A549 (cell line): ENCODE measurements around the gene KCNQ1OT1. TPM values are rescaled to one million over a fixed set of nuclear protein-coding genes. Genes with fewer than 3 reads are reported as not detected.
A peak's percentile ranks its signal among the peaks of the same experiment; 100 is the strongest.

Experiments used
- ATAC-seq, 2 experiments: fragments of 200-7000 bp in 1 of 2; fragments of >200 bp in 1 of 2; cut with Nextera tagmentation in 1 of 2; cut with Tn5 transposase in 1 of 2; 3 replicates each; pipeline versions ENCODE4 v1.8.0 to v1.9.1; 2018 to 2020; ENCODE audit warnings: mild to moderate bottlenecking in 1 of 2, moderate library complexity in 1 of 2
- CTCF ChIA-PET: fragments of 300-600 bp; sonication (Branson Sonifier 250); formaldehyde crosslinking; extraction: SDS; loops from one replicate; lab custom pipeline; 2021; ENCODE audit warnings: antibody characterized with exemption, inconsistent platforms; lab: Yijun Ruan, JAX
- POLR2A ChIA-PET: fragments of 350-600 bp; formaldehyde crosslinking; extraction: SDS; loops from one replicate; lab custom pipeline; 2021; ENCODE audit warnings: antibody characterized with exemption, inconsistent platforms; lab: Yijun Ruan, JAX
- DNase-seq, 2 experiments: peaks; one replicate each; pipeline versions ENCODE4 v3.0.0 to v3.0.0-alpha.2; 2011 to 2016; ENCODE audit warnings: low read depth in 1 of 2, low spot score in 1 of 2
- FAIRE-seq: peaks from 2 replicates; lab custom pipeline; 2011; peaks lifted over from hg19 to GRCh38; lab: Jason Lieb, UNC
- H3K27ac ChIP-seq, 2 experiments: fragments of >200 bp; sonication (Bioruptor Twin); formaldehyde crosslinking; 3 replicates each; pipeline ENCODE4 v1.5.1; 2016 to 2017
- H3K4me1 ChIP-seq: fragments of >200 bp; sonication (Bioruptor Twin); formaldehyde crosslinking; 3 replicates; pipeline ENCODE4 v1.6.1; 2016
- H3K4me2 ChIP-seq: fragments of >200 bp; sonication (Bioruptor Twin); formaldehyde crosslinking; 3 replicates; pipeline ENCODE4 v1.6.1; 2016
- H3K4me3 ChIP-seq: fragments of >200 bp; sonication (Bioruptor Twin); formaldehyde crosslinking; 3 replicates; pipeline ENCODE4 v1.5.1; 2016
- H3K9me3 ChIP-seq: fragments of >200 bp; sonication (Bioruptor Twin); formaldehyde crosslinking; 3 replicates; pipeline ENCODE4 v1.6.1; 2016
- BHLHE40 ChIP-seq: IDR thresholded peaks from 2 replicates; pipeline ENCODE4 v1.6.1; 2012; ENCODE audit warnings: low read depth, low read length, inconsistent platforms
- CBX2 ChIP-seq: fragments of 200-600 bp; sonication (generic); IDR thresholded peaks from 2 replicates; pipeline ENCODE4 v1.6.1; 2016; ENCODE audit warnings: low read depth, mild to moderate bottlenecking, borderline replicate concordance
- CBX8 ChIP-seq: fragments of 200-600 bp; sonication (generic); IDR thresholded peaks from 2 replicates; pipeline ENCODE4 v1.6.1; 2016
- CHD4 ChIP-seq: fragments of 200-600 bp; sonication (generic); IDR thresholded peaks from 2 replicates; pipeline ENCODE4 v1.6.1; 2016; ENCODE audit warnings: antibody characterized with exemption, mild to moderate bottlenecking, borderline replicate concordance
- ESRRA ChIP-seq: fragments of 150-350 bp; IDR thresholded peaks from 2 replicates; pipeline ENCODE4 v1.6.1; 2014; ENCODE audit warnings: mild to moderate bottlenecking, low read length, borderline replicate concordance
- GATA3 ChIP-seq: IDR thresholded peaks from 2 replicates; pipeline ENCODE4 v1.6.1; 2012; ENCODE audit warnings: borderline replicate concordance
- HDAC2 ChIP-seq: fragments of 200-600 bp; sonication (generic); IDR thresholded peaks from 2 replicates; pipeline ENCODE4 v1.6.1; 2016
- HEYL ChIP-seq: fragments of 250-450 bp; sonication (Bioruptor Pico); IDR thresholded peaks from 2 replicates; pipeline ENCODE4 v1.8.0; 2021; ENCODE audit warnings: mild to moderate bottlenecking, moderate library complexity
- KDM1A ChIP-seq: fragments of 200-600 bp; sonication (generic); IDR thresholded peaks from 2 replicates; pipeline ENCODE4 v1.6.1; 2016; ENCODE audit warnings: low read depth, mild to moderate bottlenecking
- MAZ ChIP-seq: fragments of 150-350 bp; IDR thresholded peaks from 2 replicates; pipeline ENCODE4 v1.6.1; 2014; ENCODE audit warnings: antibody characterized with exemption, low read depth, low read length, borderline replicate concordance
- MYC ChIP-seq: IDR thresholded peaks from 2 replicates; pipeline ENCODE4 v1.6.1; 2012; ENCODE audit warnings: mild to moderate bottlenecking, inconsistent platforms, low read length, improper control_type of control experiment, borderline replicate concordance
- POLR2A ChIP-seq: IDR thresholded peaks from 2 replicates; pipeline ENCODE4 v1.6.1; 2012; ENCODE audit warnings: mild to moderate bottlenecking, low read length
- RARB ChIP-seq: fragments of 250-450 bp; sonication (Bioruptor Pico); IDR thresholded peaks from 2 replicates; pipeline ENCODE4 v1.8.0; 2021; ENCODE audit warnings: mild to moderate bottlenecking, moderate library complexity
- RCOR1 ChIP-seq: fragments of 150-350 bp; IDR thresholded peaks from 2 replicates; pipeline ENCODE4 v1.6.1; 2014; ENCODE audit warnings: antibody characterized with exemption, low read length, low read depth
- SREBF2 ChIP-seq: fragments of 450-650 bp; IDR thresholded peaks from 2 replicates; pipeline ENCODE4 v1.6.1; 2014; ENCODE audit warnings: mild to moderate bottlenecking, moderate library complexity
- TP53 ChIP-seq: fragments of 250-450 bp; sonication (Bioruptor Pico); IDR thresholded peaks from 2 replicates; pipeline ENCODE4 v1.5.0; 2021; ENCODE audit warnings: mild to moderate bottlenecking, moderate library complexity
- ZNF302 ChIP-seq: fragments of 250-450 bp; sonication (Bioruptor Pico); IDR thresholded peaks from 2 replicates; pipeline ENCODE4 v1.9.0; 2021; ENCODE audit warnings: inconsistent platforms, mild to moderate bottlenecking, moderate library complexity
- ZSCAN20 ChIP-seq: fragments of 250-450 bp; sonication (Bioruptor Pico); IDR thresholded peaks from 2 replicates; pipeline ENCODE4 v1.8.0; 2022; ENCODE audit warnings: mild to moderate bottlenecking, moderate library complexity
- WGBS: methylation state at CpG from one replicate; pipeline ENCODE4 v1.1.6; 2017; ENCODE audit errors: missing lambda C conversion rate; 5-methylcytosine and 5-hydroxymethylcytosine counted together
- polyA plus RNA-seq, 4 experiments: library from polyadenylated mRNA; depleted of rRNA in 3 of 4; stranded (reverse); fragments of >200 nt; fragmentation: RNase III in 1 of 4; extraction: RNeasy Plus Mini Kit Qiagen cat#74134 plus additional on column Dnase treatment in 1 of 4; gene quantifications; 2 replicates in 3 of 4; 3 replicates in 1 of 4; pipeline ENCODE4 v1.2.3, GENCODE V29; 2011 to 2017
- TF ChIP-seq, protein P1 (sequence below): fragments of >200 bp; sonication (Bioruptor Twin); formaldehyde crosslinking; IDR thresholded peaks from 3 replicates; pipeline ENCODE4 v1.6.1; 2016
- TF ChIP-seq, protein P2 (sequence below): IDR thresholded peaks from 2 replicates; pipeline ENCODE4 v1.6.1; 2012
- TF ChIP-seq, protein P3 (sequence below): fragments of 250-450 bp; sonication (Bioruptor Pico); IDR thresholded peaks from 2 replicates; pipeline ENCODE4 v1.5.0; 2021; ENCODE audit warnings: mild to moderate bottlenecking, moderate library complexity, borderline replicate concordance
- TF ChIP-seq, protein P4 (sequence below): fragments of 450-650 bp; IDR thresholded peaks from 2 replicates; pipeline ENCODE4 v1.6.1; 2014; ENCODE audit warnings: antibody characterized with exemption
- TF ChIP-seq, protein P5 (sequence below): IDR thresholded peaks from 2 replicates; pipeline ENCODE4 v1.6.1; 2012

Gene KCNQ1OT1
- polyA plus RNA-seq, 2 of the 4 experiments (the other 2 are of a cell fraction) = 0.03 to 0.13 TPM

DNA sequence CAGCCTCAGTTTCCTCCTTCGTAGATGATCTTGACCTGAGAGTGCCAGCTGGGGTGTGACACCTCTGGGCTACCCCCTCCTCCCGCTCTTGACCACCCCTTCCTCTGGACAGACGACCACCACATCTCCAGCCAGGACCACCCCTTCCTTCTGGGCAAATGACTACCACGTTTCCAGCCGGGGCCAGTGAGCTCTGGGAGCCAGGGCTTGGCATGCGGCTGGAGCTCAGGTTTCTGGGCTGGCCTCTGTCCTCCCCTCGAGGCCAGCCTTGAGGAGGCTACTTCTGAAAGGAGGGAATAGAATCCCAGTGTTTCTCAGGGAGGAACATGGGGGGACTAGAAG is 120.9 kb downstream of the KCNQ1OT1 start (continued):
- TF ChIP-seq, protein P1, sequence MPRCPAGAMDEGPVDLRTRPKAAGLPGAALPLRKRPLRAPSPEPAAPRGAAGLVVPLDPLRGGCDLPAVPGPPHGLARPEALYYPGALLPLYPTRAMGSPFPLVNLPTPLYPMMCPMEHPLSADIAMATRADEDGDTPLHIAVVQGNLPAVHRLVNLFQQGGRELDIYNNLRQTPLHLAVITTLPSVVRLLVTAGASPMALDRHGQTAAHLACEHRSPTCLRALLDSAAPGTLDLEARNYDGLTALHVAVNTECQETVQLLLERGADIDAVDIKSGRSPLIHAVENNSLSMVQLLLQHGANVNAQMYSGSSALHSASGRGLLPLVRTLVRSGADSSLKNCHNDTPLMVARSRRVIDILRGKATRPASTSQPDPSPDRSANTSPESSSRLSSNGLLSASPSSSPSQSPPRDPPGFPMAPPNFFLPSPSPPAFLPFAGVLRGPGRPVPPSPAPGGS = no peak
- no peak for TF ChIP-seq POLR2A
- TF ChIP-seq, all 56 proteins: peak for 0

DNA sequence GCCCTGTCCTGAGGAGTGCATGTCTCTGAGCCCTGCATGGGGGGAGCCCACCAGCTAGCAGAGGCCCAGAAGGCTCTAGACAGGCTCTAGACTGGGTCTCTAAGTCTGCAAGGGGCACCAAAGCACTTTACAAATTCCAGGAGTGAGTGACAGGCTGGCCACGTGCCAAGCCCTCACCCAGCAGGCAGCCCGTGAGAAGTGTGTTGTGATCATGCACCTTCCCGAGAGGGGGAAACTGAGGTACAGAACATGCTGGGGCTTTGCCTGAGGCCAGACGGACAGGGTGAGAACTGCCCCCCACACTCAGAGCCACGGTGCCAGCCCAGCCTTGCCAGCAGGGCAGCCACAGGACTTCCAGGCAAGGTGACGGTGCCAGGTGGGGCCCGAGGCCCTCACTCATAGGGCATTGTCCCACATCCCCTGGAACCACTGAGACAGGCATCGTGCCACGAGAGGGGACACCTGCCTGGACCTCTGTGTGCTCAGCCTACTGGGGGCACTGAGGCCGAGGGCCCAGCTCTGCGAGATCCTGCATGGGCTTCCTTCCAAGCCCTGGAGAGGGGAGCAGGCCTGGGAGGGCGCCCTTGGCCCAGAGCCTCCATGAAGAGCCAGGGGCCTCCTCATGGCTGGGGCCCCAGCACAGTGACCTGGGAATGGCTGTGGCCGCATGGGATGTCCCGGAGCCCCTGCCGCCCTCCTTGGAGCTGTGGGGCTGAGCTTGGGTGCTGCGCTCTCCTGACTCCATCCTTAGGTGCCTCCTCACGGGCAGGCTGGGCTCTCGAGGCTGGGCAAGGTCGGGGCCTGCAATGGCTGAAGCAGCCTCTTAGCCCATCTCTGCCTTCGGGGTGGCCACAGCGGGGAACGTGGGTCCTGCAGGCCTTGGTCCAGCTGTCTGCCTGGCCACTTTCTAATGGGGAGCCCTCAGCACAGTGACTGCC is 121.5 kb downstream of the KCNQ1OT1 start:
- H3K4me1 ChIP-seq = no peaks in the 10 kb centered on the region
- no peak overlapping the region for H3K27ac ChIP-seq
- WGBS = 64% methylated on average over 5 of the region's 22 CpGs
- H3K4me2 ChIP-seq = no peak overlapping the region
- ChIA-PET CTCF (no interaction called here), POLR2A (no interaction called here)
- FAIRE-seq (no peak), DNase-seq (no peak), ATAC-seq (peak in 1 of 2 experiments; percentile 10; a peak in 1 of 6 replicates)
- no peak for TF ChIP-seq RCOR1
- TF ChIP-seq CHD4 = no peak
- no peak for TF ChIP-seq KDM1A
- no peak for TF ChIP-seq ZNF302 (CRISPR knock-in tag)
- no peak for TF ChIP-seq MYC
- TF ChIP-seq, protein P2, sequence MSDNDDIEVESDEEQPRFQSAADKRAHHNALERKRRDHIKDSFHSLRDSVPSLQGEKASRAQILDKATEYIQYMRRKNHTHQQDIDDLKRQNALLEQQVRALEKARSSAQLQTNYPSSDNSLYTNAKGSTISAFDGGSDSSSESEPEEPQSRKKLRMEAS = no peak
- no peak for TF ChIP-seq HEYL (CRISPR knock-in tag)
- no peak for TF ChIP-seq HDAC2
- TF ChIP-seq RARB = no peak
- TF ChIP-seq ZSCAN20 (CRISPR knock-in tag) = no peak
- TF ChIP-seq CBX8 = no peak
- no peak overlapping the region for H3K4me3 ChIP-seq
- no peaks in the 10 kb centered on the region for H3K9me3 ChIP-seq

DNA sequence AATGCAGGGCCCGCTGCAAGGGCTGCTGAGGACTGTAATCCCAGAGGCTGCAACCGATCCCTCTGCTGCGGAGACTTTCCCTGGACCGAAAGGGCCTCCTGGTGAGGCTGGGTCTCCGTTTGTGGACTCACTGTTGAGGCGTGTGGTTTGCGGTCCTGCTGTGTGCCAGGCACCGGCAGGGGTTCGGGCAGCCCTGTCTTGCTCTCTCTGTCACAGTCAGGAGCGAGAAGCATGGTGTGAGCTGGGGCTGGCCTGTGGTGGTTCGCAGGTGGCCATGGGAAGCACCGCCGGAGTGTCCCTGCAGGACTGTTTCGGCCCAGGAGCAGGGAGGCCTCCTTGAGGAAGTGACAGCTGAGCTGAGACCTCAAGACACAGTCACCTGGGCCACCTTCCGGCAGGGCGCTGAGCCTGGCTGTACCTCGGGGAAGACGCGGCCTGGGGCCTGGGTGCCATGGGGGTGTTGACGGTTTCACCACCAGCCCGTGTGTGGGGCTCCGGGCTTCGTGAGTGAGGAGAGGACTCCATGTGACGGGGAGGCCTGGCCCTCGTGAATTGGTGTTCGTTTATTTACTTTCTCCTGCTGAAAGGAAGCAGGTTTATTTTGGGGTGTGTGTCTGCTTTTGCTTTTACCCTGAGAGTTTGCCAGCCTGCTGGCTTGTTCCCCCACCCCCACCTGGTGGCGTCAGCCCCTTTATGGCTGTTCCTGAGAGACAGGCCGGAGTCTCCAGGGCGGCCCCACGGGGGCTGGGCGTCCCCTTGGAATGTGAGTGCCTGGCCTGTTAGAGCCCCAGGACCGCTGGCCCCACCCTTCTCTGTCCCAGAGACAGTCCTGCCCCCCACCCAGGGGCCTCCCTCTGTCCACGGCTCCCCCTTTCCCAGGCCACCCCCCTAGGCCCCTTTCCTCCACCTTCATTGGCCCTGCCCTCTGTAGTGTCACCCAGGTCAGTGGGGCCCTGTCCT is 122.5 kb downstream of the KCNQ1OT1 start:
- no peak overlapping the region for H3K27ac ChIP-seq
- ChIA-PET CTCF (no interaction called here), POLR2A (no interaction called here)
- no peaks in the 10 kb centered on the region for H3K9me3 ChIP-seq
- TF ChIP-seq MYC (no peak), HEYL (CRISPR knock-in tag) (no peak), MAZ (no peak), POLR2A (no peak), RCOR1 (no peak), CBX2 (no peak), SREBF2 (no peak), BHLHE40 (no peak), TP53 (CRISPR knock-in tag) (no peak), GATA3 (no peak), ESRRA (no peak)
- TF ChIP-seq, protein P3, sequence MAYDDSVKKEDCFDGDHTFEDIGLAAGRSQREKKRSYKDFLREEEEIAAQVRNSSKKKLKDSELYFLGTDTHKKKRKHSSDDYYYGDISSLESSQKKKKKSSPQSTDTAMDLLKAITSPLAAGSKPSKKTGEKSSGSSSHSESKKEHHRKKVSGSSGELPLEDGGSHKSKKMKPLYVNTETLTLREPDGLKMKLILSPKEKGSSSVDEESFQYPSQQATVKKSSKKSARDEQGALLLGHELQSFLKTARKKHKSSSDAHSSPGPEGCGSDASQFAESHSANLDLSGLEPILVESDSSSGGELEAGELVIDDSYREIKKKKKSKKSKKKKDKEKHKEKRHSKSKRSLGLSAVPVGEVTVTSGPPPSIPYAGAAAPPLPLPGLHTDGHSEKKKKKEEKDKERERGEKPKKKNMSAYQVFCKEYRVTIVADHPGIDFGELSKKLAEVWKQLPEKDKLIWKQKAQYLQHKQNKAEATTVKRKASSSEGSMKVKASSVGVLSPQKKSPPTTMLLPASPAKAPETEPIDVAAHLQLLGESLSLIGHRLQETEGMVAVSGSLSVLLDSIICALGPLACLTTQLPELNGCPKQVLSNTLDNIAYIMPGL (CRISPR knock-in tag) = no peak
- TF ChIP-seq, protein P4, sequence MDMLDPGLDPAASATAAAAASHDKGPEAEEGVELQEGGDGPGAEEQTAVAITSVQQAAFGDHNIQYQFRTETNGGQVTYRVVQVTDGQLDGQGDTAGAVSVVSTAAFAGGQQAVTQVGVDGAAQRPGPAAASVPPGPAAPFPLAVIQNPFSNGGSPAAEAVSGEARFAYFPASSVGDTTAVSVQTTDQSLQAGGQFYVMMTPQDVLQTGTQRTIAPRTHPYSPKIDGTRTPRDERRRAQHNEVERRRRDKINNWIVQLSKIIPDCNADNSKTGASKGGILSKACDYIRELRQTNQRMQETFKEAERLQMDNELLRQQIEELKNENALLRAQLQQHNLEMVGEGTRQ = no peak
- TF ChIP-seq, protein P5, sequence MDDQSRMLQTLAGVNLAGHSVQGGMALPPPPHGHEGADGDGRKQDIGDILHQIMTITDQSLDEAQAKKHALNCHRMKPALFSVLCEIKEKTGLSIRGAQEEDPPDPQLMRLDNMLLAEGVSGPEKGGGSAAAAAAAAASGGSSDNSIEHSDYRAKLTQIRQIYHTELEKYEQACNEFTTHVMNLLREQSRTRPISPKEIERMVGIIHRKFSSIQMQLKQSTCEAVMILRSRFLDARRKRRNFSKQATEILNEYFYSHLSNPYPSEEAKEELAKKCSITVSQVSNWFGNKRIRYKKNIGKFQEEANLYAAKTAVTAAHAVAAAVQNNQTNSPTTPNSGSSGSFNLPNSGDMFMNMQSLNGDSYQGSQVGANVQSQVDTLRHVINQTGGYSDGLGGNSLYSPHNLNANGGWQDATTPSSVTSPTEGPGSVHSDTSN = no peak
- DNase-seq (no peak), ATAC-seq (no peak), FAIRE-seq (no peak)
- H3K4me3 ChIP-seq = no peak overlapping the region
- H3K4me1 ChIP-seq = no peaks in the 10 kb centered on the region
- 86% methylated on average over 19 of the region's 33 CpGs for WGBS
- no peak overlapping the region for H3K4me2 ChIP-seq
